ENCODE data around the gene ERGIC2. TPM values are rescaled to one million over a fixed set of nuclear protein-coding genes. Genes with fewer than 3 reads are reported as not detected.

ERGIC2 gene
- total and polyA plus RNA-seq, 9 of the 15 experiments (the other 6 are each of a cell fraction or from before 2014, with no cell fraction given), result 24.1 to 180 (median 75.7) TPM

GRCh38 chr12:29425722-29426121 is 44.8 kb upstream of the ERGIC2 start:
- no peak overlapping the region for H3K4me3 ChIP-seq
- POLR2A ChIA-PET, result no interaction called here
- in situ Hi-C loops (cut with MboI), result no loop called here

DNA sequence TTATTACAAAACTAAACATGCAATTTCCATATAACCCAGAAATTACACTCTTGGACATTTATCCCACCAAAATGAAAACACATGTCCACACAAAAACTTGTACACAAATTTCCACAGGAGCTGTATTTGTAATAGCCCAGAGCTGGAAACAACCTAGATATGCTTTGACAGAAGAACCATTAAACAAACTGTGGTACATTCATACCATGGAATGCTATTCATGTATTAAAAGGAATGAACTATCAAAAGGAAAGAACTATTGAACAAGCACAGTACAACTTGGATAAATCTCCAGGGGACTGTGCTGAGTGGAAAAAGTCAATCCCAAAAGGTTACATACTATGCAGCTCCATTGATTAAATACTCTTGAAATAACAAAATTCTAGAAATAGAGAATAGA is 35.8 kb upstream of the ERGIC2 start:
- in situ Hi-C loops (cut with MboI) (no loop called here), intact Hi-C loops (cut with micrococcal nuclease) (no loop called here)
- Histone ChIP-seq H3K27me3 (ENCODE audit: control insufficient read depth in 2 of 2, insufficient read depth in 2 of 2, low read length in 2 of 2) (no peaks in the 10 kb centered on the region), H3K79me2 (ENCODE audit: control insufficient read depth, insufficient read depth, low read length) (no peaks in the 10 kb centered on the region), H3K9ac (ENCODE audit: insufficient read depth in 1 of 2, low read depth in 2 of 2, low read length in 2 of 2) (no peak overlapping the region), H2AFZ (ENCODE audit: low read depth, low read length) (no peak overlapping the region), H3K9me1 (ENCODE audit: control insufficient read depth, insufficient read depth, low read length) (no peaks in the 10 kb centered on the region), H3K4me3 (no peak overlapping the region), H3K4me2 (ENCODE audit: insufficient read depth, low read length) (no peak overlapping the region), H3K9me3 (replicated peaks; ENCODE audit: control insufficient read depth, insufficient read depth, low read depth, low read length) (no peaks in the 10 kb centered on the region), H3K4me1 (replicated peaks in 1 of 2; ENCODE audit: control insufficient read depth in 2 of 2, insufficient read depth in 2 of 2, low read length in 2 of 2) (no peaks in the 10 kb centered on the region), H4K20me1 (replicated peaks; ENCODE audit: control insufficient read depth, insufficient read depth, low read length) (no peaks in the 10 kb centered on the region), H3K36me3 (ENCODE audit: control insufficient read depth, insufficient read depth, low read length) (no peaks in the 10 kb centered on the region), H3K27ac (ENCODE audit: extremely low read depth, low read depth, low read length) (no peak overlapping the region)
- BruUV-seq (replicated peaks), result no TSS peak
- FAIRE-seq (no peak), DNase-seq (ENCODE audit: extremely low read depth in 1 of 4, low spot score in 3 of 4) (no peak), ATAC-seq (no peak)
- TF ChIP-seq PHB2 (IDR thresholded peaks at IDR 0.05; ENCODE audit: low read depth), result no peak
- ChIA-PET POLR2A (no interaction called here), CTCF (ENCODE audit: low intra/inter-chr PET ratio) (no interaction called here)

More at GRCh38 chr12:29425722-29426121, 44.8 kb upstream of the ERGIC2 start:
- CTCF ChIA-PET (ENCODE audit: low intra/inter-chr PET ratio), result no interaction called here
- BruUV-seq (replicated peaks), result no TSS peak
- H3K4me1 ChIP-seq (replicated peaks in 1 of 2; ENCODE audit: control insufficient read depth in 2 of 2, insufficient read depth in 2 of 2, low read length in 2 of 2), result no peaks in the 10 kb centered on the region
- no peaks in the 10 kb centered on the region for H3K9me3 ChIP-seq (replicated peaks; ENCODE audit: control insufficient read depth, insufficient read depth, low read depth, low read length)
- no peak overlapping the region for H2AFZ ChIP-seq (ENCODE audit: low read depth, low read length)
- intact Hi-C loops (cut with micrococcal nuclease), result loop anchor here (5.0 to 10.0 kb wide), 2 partner anchors 118 to 341 kb away; no protein-coding TSS in a partner anchor
- H4K20me1 ChIP-seq (replicated peaks; ENCODE audit: control insufficient read depth, insufficient read depth, low read length), result no peaks in the 10 kb centered on the region
- no peak for FAIRE-seq
- TF ChIP-seq SIN3B (IDR thresholded peaks at IDR 0.05; ENCODE audit: low read depth) (no peak), FOXK2 (conservative IDR thresholded peaks at IDR 0.05 in 1 of 2, IDR thresholded peaks at IDR 0.05 in 1 of 2; ENCODE audit: low read depth in 2 of 2) (no peak), ZNF197 (CRISPR knock-in tag; IDR thresholded peaks at IDR 0.05; ENCODE audit: low read depth) (no peak), ZNF395 (CRISPR knock-in tag; IDR thresholded peaks at IDR 0.05) (no peak)
- H3K4me2 ChIP-seq (ENCODE audit: insufficient read depth, low read length), result no peak overlapping the region
- H3K79me2 ChIP-seq (ENCODE audit: control insufficient read depth, insufficient read depth, low read length), result no peaks in the 10 kb centered on the region
- no peaks in the 10 kb centered on the region for H3K36me3 ChIP-seq (ENCODE audit: control insufficient read depth, insufficient read depth, low read length)
- ATAC-seq, result no peak
- no peak for DNase-seq (ENCODE audit: extremely low read depth in 1 of 4, low spot score in 3 of 4)
- no peaks in the 10 kb centered on the region for H3K27me3 ChIP-seq (ENCODE audit: control insufficient read depth in 2 of 2, insufficient read depth in 2 of 2, low read length in 2 of 2)
- no peaks in the 10 kb centered on the region for H3K9me1 ChIP-seq (ENCODE audit: control insufficient read depth, insufficient read depth, low read length)
- no peak overlapping the region for H3K27ac ChIP-seq (ENCODE audit: extremely low read depth, low read depth, low read length)
- WGBS (ENCODE audit: insufficient coverage, low coverage, missing lambda C conversion rate), result 3% methylated on average over 2 of the region's 2 CpGs
- no peak overlapping the region for H3K9ac ChIP-seq (ENCODE audit: insufficient read depth in 1 of 2, low read depth in 2 of 2, low read length in 2 of 2)
